Putamen (tissue), 1 donor: Measurements from ENCODE around the gene EBF4.

Experiments
- DNase-seq: peaks from one replicate; pipeline ENCODE4 v3.0.0-alpha.2; 2016; ENCODE audit warnings: low spot score

Gene EBF4

DNA sequence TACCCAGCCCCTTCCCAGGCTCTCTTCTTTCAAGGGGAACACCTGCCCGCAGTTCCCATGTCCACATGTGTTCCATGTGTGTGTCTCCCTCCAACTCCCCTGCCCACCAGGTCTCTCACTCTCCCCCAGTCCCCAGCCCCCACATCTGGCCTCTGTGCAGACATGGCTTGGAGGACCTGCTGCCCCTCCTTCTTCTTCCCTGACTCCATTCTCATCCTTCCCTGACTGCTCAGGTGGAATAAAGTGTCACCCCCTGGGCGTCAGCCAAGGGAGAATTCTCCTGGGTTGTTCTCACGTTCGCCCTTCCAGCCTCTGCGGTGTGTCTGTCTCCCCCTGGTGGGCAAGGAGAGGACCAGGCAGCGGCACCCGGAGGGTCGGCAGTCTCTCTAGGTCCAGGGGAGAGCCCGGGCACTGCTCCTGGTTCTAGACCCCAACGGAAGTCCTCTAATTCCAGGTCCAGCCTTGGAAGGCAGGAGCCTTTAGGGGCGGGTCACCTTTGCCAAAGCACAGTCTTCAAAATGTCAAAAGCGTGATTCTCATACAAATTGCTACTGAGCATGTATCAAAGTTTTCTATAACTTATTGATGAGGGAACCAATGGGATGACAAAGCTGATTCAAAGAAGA lies 50.5 kb downstream of the EBF4 start:
- DNase-seq: peak; percentile 11

GRCh38 chr20:2745060-2745910 lies 52.7 kb downstream of the EBF4 start:
- no peak for DNase-seq

DNA sequence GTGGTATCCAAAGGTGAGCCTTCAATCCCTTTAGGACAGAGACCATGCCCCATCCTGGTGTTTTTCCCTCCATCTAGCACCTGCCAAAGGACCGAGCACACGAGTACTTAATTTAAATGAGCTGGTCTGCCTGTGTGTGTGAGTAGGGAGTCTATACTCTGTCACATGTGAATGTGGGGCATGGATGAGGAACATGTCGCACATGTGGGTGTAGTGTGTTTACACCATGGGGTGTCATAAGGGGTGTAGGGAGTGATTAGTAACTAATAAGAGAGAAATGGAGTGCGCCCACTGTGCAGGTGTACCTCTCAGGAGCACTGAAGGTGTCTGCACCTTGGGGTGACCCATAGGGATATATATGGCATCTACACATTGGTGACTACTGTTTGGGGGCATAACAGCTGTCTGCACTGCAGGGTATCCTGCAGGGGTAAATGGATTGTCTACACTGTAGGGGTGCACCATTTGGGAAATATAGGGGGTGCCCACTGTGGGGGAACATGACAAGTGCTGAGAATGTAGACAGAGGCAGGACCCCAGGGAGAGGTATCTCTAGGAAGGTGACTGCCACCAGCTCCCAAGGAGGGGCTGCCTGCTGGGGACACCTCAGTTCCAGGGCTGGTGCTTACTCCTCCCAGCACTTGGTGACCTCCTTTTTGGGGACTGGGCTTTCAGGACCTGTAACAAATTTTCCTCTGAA lies 53.5 kb downstream of the EBF4 start:
- DNase-seq: no peak

DNA sequence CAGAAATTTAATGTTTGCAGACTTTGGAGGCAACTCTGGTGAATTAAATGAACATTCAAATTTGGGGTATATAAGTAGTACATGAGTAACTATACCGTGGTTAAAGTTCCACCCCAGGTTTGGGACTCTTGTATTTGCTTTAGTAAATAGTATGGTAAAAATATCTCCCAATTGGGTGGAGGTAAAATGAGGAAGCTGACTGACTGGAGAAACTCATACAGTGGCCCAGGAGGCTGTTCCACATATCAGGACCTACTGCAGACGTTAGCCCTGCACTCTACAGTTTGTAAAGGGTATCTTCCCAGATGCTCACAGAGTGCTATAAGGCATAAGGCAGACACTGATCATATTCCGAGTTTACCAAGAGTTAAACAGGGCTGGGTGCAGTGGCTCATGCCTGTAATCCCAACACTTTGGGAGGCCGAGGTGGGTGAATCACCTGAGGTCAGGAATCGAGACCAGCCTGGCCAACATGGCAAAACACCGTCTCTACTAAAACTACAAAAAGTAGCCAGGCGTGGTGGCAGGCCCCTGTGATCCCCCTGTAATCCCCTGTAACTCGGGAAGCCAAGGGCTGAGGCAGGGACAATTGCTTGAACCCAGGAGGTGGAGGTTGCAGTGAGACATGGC lies 54.2 kb downstream of the EBF4 start:
- no peak for DNase-seq

DNA sequence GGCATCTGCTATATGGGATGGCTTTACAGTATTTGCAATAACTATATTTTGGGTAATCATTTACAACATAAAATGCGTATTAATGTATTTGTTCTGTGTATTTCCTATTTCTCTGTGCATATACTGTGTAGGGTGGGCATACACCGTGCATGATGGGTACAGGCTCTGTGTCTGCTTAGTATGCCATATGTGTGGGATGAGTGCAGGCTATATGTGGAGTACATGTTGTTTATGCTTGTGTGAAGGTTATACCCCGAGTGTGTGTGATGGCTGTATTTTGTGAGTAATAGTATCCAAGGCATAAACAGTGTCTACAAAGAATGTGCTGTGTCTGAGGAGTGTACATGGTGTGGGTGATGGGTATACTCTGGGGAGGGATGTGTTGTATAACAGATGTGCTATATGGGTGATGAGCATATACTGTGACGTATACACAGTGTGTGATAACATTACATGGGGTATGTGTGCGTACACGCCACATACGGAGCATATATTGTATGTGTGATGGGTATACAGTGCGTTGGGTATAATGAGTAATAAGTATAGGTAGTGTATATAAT lies 55.2 kb downstream of the EBF4 start:
- no peak for DNase-seq

DNA sequence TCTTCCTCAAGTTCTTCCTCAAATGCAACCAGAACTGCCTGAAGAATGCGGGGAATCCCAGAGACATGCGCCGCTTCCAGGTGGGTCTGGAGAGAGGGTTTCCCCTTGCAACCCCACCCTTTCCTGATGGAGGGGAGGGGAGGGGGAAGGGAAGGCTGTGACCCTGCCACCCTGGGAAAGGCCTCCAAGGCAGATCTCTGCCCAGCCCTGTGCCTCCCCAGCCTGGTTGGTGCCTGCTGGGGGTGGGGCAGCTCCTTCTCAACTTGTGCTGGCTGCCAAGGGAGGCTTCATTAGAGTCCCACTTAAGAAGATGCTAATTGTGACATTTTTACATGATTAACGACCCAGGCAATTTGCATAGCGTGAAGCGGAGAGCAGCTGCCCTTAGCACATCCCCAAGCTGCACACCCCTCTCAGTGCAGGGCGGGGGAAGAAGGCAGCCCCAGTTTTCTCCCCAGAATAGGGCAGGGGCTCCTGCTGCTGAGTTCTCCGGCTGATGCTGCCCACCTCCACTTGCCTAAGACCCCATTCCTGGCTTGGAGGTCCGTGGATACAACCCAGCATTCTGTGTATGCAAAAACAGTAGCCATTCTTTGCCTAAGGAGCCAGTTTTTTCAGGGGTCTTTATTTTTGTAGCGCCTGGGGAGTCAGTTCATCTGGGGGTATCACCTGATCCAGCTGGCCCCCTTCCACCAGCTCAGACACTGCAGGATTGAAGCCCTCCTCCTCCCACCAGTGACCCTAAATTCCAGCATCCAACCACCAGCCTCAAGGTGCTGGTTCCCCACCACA lies 56.2 kb downstream of the EBF4 start:
- no peak for DNase-seq

GRCh38 chr20:2749343-2749950 lies 56.9 kb downstream of the EBF4 start:
- no peak for DNase-seq

- DNase-seq: no peak
These were observed 57.4 kb downstream of the EBF4 start for GRCh38 chr20:2749951-2750490.

GRCh38 chr20:2750491-2751251 lies 58.1 kb downstream of the EBF4 start:
- no peak for DNase-seq

- DNase-seq: no peak
These were observed 58.8 kb downstream of the EBF4 start for GRCh38 chr20:2751347-2751877.

- no peak for DNase-seq
These were observed 59.4 kb downstream of the EBF4 start for GRCh38 chr20:2751878-2752566.

DNA sequence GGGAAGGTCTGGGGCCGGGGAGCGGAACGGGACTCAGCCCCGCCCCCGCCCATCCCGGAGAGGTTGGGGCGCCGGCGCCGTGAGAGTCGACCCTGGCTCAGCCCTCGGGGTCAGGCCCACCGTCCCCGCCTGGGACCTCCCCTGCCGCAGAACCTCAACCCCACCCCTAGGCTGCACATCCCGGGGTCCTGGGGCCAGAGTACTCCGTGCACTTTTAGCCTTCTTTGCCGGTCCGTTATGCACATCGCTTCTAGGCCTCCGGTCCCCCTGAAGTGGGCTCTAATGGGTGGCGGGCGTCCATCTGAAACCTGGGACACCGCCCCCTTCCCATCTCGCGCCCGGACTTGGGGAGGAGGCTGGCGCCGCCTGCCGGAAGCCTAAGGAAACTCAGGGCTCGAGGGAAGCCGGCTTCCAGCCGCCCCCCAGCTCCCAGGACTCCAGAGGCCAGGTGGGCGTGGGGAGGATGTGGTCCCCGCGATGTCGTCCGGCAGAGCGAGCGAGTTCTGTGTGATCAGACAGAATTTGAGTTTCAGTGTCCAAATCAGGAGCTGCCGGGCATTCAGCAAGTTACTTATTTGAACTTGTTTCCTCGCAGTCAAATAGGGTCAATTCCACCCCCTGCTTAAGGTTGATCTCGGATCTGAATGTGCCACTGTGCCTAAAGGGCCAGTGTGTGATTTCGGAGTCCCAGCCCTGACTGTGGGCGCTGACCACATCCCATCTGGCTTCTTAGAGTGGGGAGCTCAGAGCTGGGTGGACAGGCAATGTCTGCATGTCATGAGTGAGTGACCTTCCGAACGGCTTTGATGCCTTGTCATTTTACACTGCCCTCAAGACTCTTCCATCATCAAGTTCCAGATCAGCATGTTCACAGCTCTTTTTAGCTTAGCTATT lies 60.2 kb downstream of the EBF4 start:
- no peak for DNase-seq

GRCh38 chr20:2753461-2754040 lies 61.0 kb downstream of the EBF4 start:
- no peak for DNase-seq

- no peak for DNase-seq
These were observed 61.8 kb downstream of the EBF4 start for GRCh38 chr20:2754424-2754823.

GRCh38 chr20:2755451-2756055 lies 63.0 kb downstream of the EBF4 start:
- DNase-seq: no peak

- no peak for DNase-seq
These were observed 63.6 kb downstream of the EBF4 start for GRCh38 chr20:2756056-2756611.

DNA sequence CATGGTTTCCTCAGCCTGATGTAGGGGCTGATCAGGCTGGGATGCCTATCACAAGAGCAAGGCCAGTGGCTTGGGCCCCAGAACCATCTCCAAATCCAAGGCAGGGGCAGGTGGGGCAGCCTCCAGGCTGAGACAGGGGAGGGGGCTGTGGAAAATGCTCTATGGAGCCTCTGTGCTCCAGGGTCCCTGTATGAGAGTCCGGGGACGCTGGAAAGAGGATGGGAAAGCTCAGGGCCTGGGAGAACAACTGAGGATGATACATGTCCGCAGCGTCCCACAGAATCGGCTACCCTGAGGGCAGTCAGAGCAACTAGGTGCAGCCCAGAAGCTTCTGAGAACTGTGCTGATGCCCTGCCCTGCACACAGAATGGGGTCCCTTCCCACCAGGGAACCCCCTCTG lies 64.4 kb downstream of the EBF4 start:
- DNase-seq: no peak
